Measurements from ENCODE around the gene SMTNL1.

SMTNL1 gene

GRCh38 chr11:57596266-57596885, 59.0 kb downstream of the SMTNL1 start:
- DNase-seq (ENCODE audit: low spot score), result no peak

- no peak for DNase-seq (ENCODE audit: low spot score)
Observed at GRCh38 chr11:57597461-57597915, 60.1 kb downstream of the SMTNL1 start, which contains the start of gene SERPING1. TSS of gene SERPING1 (plus strand) at chr11:57597685. CDS start at chr11:57598271, 586 bp downstream.

DNA sequence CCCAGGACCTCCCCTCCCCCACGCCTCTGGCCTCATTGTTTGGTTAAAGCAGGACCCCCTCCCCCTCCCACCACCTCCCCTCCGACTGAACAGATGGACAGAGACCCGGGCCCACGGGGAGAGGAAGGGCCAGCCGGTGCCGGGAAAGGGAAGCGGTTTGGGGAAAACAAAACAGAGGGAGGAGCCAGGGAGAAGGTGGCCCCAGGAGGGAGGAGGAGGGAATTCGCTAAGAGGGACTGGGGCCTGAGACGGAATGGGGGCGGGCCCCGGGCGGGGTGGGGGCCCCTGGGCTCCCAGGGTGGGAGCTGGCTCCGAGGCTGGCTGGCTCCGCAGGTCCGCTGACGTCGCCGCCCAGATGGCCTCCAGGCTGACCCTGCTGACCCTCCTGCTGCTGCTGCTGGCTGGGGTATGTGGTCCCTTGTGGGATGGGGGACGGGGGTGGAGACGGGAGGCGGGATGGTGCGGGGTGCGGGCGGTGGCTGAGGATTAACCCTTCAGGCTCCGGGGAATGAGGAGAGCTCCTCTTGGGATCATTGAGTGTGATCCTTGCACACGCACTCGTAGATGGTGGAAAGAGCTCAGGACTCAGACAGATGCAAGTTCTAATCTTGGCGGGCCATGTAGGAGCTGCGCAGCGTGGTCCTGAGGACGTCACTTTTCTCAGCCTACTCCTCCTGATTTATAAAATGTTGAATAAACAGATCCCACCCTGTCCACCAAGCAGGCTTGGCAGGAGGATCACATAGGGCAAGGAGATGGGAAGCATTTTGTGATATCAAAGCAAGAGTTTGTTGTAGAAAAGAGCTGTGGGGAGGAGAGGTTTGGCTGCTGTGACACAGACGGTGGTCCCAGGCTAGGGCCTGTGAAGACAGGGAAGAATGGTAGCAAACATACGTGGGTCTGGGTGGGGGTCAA, 60.8 kb downstream of the SMTNL1 start:
- DNase-seq (ENCODE audit: low spot score), result no peak

DNA sequence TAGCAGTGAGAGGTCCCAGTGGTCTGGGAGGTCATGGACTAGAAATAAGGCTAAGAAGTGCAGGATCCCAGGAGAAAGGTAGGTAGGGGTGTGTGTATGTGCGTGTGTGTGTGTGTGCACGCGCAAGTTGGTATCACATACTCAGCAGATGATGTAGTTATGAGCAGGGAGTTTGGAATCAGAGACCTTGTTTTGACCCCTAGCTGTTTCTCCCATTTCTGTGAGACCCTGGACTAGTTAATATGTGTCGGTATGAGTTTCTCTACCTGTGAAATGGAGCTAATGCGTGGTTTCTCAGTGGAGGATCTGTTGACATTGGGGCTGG, 61.4 kb downstream of the SMTNL1 start:
- no peak for DNase-seq (ENCODE audit: low spot score)

GRCh38 chr11:57599381-57599780, 62.0 kb downstream of the SMTNL1 start:
- DNase-seq (ENCODE audit: low spot score), result no peak

All from LoVo (cell line).